ENCODE measurements around the gene MAP7D1.

Gene MAP7D1

DNA sequence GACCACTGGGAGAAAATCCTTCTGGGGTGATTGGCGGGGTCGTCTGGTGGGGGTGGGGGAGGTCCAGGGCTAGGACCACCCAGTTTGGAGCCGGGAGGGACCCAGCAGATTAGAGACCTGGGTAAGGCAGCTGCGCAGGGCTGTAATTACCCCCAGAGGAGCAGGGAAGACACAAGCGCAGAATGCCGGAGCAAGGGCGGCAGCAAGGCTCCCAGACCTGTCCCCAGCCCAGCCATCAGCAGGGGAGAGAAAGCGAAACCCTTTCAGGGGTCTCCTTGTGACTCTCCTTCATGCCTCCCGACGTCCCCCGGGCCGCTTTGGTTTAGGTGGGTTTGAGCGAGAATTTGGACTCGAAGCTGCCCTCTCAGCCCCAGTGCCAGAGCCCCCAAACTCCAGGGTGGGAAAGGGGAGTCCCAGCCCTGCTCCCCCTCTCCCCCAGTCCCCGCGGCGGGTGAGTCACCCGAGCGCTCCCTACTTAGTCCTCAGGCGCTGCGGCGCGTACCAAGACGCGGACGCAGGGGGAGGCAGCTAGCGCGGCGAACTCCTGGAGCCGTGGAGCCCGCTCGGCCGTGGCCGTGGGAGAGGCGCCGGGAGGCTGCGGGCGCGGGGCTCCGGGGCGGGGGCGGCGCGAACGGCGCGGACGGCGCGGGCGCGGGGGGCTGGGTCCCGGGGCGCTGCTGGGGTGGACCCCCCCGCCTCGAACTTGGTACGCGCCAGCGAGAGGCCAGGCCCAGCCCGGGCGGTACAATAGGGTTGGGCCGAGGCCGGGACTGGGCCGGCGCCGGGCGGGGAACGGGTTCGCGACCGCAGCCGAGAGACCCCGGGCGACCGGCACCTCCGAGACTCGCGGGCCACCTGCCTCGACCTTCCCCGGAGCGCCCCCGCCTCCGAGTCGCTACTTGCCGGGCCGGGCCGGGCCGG, at the start of gene MAP7D1:
TSS of gene MAP7D1 (plus strand) at position 753 of the 921 bp plus-strand sequence. CDS start 258 bp downstream, outside the sequence.
- DNase-seq: peak; percentile 84

DNA sequence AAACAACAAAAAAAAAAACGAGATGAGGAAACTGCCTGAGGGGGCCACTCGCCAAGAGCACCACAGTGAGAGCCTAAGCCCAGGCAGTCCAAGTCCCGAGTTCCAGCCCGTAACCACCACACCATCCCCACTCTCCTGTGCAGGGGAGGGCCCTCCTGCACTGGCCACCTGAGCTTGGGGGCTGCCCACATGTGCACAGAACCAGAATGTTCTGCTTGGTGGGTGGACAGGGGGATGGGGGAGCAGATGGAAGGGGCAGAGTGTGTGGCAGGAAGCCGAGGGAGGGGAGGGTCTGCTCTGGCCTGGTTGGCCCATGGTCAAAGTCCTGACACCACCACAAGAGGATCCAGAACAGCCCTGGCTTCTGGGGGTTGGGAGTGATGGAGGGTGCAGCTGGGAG, 49.7 kb upstream of the MAP7D1 start:
- DNase-seq: no peak

DNA sequence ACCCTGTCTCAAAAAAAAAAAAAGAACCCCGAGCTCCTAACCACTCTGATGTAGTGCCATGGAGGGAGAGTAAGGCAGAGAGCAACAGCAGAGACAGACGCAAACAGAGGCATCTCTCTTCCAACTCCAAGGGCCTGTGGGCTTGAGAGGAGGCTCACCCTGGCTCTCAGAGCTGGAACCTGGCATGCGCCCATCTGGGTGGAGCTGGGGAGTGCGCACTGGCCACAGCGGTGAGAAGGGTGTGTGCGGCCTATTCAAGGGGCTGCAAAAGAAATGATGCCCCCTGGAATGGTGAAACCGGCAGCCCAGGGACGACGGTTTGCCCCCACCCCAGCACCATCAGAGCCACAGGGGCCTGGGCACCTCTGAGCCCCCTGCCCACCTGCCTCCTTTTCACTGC, 48.6 kb upstream of the MAP7D1 start:
- no peak for DNase-seq

DNA sequence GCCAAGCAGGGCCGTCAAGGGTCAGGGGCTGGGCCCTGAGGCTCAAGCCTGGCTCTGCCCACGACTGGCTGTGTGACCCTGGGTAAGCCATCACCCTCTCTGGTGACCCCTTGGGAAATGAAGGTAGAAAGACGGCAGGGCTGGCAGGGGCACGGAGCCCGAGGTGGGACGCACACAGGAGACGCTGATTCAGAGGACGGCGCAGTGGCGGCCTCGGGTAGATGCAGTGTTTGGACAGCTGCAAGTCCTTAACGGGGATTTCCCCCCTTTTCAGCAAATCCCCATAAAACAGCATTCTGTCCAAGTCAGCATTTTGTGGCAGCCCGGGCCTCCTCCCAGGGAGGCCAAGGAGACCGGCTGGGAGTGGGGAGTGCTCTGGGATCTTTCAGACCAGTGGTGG, 47.6 kb upstream of the MAP7D1 start:
- no peak for DNase-seq

DNA sequence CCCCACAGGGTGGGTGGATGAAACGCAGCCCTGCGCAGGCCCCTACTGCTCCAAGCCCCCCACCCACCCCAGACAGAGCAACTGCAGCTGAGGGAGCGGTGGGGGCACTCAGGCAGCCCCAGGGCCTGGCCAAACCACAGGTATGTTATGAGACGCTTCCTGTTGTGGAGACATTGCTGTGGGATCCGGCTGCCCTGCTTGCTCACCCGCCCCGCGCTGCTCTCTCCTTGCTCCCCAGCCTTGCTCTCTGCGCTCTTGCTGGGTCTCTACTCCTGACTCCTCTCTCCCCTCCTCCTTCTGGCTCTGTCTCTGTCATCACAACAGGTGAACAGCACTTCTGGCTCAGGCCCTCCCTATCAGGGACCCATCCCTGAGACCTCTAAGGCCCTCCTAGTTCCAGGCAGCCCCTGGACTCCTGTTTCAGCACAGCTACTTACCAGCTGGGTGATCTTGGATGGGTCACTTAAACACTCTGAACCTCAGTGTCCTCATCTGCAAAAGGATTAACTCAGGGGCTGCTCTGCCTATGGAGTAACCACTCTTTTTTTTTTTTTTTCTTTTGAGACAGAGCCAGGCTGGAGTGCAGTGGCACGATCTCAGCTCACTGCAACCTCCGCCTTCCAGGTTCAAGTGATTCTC, 46.8 kb upstream of the MAP7D1 start:
- peak; percentile 53 for DNase-seq

DNA sequence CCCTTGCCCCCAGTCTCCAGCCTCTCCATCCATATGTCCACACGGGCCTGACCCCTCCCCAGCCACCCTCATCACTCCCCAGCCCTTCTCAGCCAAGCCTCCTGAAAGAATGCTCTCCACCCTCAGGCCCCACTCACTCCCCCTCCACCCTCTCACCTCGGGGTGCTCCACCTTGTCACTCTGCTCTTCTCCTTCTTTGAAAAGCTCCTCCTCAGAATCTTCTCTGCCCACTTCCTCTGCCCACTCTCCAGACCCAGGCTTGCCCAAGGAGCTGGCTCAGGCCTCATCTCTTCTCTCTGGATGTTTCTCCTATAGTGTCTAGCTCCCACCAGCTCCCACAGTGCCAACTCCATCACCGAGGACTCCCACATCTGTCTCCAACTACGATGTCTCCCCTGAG, 44.8 kb upstream of the MAP7D1 start:
- no peak for DNase-seq

DNA sequence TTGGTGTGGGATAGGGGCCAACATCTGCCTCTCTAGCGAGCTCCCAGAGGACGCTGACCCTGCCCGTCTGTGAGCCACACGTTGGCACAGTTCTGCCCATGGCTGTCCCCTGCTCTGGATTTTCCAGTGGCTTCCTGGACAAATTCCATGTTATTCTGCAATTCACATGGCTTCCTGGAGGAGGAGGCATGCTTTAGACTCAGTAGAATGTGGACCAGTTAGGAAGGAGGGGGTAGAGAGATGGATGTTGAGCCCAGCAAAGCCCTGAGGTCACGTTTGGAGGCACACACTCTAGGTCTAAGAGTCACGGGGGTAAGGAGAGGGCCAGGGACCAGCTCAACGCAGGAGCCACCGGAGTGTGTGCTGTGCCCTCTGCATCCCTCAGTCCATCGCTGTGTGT, 43.1 kb upstream of the MAP7D1 start:
- no peak for DNase-seq

DNA sequence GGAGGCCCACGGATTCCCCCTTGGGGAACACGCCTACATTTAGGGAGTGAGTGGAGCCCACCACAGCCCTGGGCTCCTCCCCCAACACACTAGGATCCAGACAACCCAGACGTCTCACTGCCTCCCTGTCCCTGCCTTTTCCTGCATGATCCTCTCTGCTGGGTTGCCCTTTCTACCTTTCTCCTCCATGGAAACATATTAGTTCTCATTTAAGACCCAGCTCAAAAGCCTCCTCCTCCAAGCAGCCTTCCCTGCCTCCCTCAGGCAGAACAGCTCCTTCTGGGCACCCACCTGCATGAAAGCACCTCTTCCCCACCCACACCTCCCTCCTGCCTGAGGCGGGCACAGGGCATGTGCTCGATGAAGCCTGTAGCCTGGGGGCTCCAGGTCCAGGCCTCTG, 41.6 kb upstream of the MAP7D1 start:
- no peak for DNase-seq

DNA sequence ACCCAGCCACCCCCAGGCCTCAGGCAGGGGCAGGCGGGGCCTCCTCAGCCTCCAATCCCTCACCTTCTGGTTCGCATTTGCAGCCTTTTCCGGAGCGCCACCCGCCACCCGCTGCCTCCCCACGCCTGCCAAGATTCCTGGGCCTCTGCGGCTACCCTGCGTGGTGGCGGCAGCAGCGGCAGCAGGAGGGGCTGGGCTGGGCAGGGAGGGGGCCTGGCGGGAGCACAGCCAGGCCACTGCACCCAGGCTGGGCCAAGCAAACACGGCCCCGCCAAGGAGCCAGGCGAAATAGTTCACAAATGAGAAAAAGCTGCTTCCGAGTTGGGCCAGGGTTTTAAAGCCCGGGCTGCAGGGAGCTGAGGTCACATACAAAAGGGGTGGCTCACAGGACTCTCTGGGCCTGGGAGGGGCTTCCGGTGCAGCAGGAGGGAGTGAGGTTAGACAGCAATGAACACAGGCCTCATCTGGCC, 40.7 kb upstream of the MAP7D1 start:
- DNase-seq: no peak

DNA sequence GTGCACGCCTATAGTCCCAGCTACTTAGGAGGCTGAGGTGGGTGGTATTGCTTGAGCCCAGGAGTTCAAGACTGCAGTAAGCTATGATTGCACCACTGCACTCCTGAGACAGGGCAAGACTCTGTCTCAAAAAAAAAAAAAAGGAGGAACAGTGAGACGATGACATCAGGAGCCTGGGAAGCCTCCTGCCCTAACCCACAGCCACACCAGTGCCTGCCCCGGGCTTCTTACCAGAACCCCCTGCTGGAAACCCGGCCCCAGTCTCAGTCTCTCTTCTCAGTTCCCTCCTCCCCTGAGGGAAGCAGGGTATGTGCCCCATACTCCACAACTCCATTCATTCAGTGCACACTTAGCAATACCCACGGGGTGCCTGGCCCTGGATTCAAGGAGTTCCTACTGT, 40.0 kb upstream of the MAP7D1 start:
- DNase-seq: no peak

DNA sequence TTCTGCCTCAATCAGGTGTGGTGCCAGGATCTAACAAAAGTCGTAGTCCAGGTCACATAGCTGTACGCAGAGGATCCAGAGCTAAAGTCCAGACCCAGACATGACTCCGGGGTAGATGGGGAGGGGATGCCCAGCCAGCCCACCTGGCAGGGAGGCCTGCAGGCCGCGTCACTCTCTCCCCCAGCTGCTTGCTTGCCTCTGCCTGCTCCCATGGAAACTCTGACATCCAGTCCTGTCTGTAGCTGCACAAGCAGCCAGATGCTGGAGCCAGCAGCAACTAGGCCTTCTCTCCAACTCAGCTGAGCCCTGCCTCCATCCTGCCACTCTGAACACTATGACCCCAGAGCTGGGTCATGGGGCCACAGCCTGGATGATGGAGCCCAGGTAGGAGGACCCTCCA, 39.1 kb upstream of the MAP7D1 start:
- DNase-seq: no peak

DNA sequence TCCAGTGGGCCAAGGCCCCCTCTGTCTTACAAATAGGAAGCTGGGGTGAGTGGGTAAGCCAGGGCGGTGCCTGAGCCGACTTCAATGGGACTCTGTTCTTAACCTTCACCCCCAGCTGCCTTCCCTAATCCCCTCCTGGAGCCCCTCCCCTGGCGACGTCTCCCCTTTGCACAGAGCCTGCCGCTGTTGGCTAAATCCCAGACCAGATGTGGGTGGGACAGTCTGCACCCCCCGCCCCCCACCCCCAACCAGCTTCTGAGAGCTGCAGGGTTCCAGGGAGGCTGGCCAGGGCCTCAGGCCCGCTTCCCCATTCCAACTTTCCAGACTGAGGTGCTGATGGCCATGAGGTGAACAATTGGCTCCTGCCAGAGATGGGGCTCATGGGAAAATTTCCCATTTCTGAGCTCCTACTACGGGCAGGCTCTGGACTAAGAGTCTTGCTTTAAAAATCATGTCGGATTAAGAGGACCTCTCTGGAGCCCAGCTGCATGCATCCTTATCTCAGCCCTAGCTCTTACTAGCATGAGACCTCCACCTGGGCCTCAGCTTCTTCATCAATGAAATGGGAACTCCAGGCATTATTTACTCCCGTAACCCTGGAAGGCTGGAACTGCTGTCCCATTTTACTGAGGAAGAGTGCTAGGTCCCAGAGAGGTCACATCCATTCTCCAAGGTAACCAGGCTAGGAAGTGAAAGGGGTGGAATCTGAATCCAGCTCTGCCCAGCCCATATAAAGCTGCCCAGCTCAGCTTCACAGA, 37.3 kb upstream of the MAP7D1 start:
- no peak for DNase-seq

DNA sequence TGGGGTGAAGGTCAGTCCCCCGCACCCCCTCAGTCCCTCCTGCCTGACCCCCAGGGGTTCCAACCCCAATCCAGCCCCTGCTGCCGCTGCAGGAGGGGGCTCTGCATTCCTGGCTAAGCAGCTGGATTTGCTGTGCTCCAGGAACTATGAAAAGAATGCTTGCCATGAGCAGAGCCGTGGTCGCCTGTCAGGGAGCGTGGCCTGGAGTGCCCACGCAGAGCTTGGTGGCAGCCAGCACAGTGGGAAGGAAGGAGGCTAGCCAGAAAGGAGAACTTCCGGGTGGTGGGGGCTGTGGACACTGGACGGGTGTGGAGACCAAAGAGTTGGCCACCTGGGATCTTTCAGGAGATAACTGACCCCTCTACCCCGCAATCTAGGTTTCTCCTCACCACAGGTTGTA, 36.5 kb upstream of the MAP7D1 start:
- DNase-seq: no peak

DNA sequence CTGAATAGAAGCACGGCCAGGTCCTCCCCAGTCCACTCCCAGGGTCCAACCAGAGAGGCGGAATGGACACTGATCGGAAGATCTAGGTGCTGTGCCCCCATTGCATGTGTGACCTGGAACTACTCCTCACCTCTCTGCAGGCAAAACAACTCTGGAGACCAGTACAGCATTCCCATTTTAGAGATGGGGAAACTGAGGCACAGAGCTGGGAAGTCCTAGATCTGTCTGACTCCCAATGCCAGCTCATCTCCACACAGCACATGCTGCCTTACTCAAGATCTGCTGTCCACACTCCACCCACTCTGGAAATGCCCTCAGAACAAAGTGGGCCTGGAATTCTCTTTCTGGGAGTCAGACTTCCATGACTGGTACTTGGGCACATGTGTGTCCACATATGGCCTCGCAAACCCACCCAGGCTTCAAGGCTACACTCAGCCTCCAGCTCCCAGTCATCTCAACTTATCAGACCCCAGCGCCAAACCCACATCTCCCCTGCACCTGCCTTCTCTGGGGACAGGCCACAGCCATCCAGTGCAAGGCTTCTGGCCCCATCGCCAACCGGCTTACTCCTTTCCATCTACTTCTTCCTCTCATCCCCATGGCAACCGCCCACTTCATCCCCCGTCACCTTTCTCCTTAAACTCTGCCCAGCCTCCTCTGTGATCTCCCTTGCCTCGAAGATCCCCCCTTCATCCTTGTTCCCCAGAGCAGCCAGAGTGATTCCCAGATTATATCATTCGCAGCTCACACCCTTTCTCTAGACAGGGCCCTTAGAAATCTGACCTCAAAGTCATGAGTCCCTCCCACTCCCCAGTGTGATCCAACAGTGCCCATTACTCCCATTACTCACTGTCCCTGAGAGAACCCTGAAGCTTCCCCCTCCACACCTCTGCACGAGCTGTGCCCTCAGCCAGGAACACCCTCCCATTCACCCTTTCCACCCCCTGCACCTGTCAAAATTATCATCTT, 33.6 kb upstream of the MAP7D1 start:
- DNase-seq: no peak

DNA sequence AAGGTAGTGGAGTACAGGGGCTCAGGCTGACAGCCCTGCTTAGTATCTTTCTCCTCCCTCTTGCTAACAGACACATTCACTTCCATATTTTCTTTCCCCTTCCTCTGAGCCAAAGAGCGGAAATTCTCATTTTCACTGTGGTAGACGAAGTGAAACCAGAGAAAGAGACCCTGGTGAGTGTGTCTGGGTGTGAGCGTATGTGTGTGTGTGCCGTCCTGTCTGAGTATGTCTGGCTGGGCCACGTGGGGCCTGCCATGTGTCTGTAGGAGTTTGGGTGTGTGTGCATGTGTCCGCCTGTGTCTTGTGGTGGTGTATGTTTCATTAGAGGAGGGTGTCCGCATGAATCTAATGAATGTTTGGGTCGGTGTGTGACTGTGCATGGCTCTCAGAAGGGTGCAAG, 32.6 kb upstream of the MAP7D1 start:
- no peak for DNase-seq

DNA sequence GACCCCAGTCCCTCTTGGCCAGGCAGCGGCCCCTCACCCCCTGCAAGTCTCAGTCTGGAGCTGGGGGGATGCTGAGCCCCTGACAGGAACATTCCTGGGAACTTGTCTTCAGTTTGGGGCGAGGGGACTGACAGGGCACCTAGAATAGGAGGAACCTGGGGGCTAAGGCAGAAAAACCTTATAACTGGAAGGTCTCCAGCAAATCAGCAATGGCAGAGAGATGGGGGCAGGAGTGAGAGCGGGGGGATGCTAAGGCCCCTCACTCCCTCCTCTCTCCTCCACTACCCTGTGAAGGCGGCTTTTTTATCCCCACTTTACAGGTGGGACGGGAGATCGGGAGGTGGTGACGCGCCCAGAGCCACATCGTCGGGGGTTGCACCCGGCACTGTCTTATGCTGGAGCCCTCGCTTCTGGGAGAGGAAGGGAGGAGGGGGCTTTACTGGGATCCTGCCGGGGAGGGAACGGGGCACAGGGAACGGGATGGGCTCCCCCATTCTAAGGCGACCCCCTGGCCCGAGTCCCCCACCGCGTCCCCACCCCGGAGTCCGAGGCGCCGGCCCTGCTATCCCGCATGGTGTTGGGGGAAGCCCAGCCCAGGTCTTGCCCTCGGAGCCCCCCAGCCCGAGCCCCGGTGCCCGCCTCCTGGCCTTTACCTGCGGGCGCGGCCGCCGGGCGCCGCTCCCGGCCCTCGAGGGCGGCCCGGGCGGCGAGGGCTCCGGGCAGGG, 31.4 kb upstream of the MAP7D1 start:
- DNase-seq: no peak

DNA sequence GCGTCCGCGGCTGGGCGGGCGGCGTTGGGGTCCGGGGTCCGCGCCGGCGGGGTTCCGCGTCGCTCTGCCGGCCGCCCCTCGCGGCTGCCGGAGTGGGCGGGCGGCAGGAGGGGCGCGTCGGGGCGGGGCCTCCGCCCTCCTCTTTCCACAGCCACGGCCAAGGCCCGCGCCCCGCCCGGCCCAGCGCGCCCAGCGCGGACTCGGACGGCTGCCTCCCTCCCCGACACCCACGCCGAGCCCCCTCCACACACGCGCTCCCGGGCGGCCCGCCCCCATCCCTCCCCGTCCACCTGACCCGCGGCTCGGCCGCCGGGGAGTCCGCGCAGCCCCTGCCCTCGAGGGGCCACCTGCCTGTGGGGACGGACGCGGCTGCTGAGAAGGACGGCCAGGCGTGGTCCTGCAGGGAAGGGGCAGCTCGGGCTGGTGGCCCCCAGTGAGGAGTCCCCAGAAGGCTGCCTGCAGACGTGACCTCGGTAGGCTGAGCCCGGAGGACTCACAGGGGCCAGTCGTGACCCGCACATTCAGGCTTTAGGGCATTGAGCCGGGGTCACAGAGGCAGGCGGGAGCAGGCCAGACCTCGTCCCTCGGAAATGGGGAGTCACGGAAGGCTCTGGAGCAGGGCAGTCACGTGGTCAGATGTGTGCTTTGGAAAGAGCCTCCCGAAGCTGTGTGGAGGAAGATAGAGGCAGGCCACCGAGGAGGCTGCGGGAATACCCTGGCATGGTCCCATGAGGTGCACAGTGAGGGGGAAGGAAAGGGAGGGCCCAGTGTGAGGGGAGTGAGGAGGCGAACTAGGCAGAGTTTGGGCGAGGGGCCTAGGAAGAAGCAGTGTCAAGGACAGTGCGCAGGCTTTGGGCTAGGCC, 30.6 kb upstream of the MAP7D1 start, which contains the start of gene COL8A2:
TSS of gene COL8A2 (minus strand) at position 94 of the 863 bp plus-strand sequence. CDS start 24,980 bp downstream, outside the sequence.
- DNase-seq: no peak

DNA sequence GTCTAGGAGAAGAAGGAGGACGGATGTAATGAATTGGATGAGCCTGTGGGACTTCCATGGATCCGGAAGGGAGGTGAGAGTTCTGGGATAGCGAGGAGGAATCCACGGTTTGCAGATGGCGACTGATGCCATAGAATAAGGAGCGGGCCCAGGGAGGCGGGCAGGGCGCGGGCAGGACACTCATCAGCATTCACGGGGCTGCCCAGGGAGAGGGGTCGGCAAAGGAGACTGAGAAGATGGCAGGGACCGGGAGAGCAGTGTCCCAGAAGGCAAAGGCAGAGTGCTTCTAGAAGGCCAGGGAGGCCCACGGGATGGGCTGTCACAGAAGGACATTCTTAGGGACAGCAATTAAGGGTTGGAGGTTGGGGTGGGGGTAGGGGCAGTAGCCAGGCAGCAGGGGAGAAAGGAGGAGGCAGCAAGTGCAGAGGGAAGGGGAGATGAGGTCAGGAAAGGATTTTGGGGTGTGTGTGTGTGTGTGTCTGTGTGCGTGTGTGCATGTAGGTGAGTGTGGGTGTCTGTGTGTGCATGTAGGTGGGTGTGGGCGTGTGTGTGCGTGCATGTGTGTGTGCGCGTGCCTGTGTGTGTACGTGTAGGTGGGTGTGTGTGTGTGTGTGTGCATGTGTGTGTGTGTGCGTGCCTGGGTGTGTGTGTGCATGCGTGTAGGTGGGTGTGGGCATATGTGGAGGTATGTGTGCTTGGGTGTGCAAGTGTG, 29.8 kb upstream of the MAP7D1 start:
- DNase-seq: no peak

DNA sequence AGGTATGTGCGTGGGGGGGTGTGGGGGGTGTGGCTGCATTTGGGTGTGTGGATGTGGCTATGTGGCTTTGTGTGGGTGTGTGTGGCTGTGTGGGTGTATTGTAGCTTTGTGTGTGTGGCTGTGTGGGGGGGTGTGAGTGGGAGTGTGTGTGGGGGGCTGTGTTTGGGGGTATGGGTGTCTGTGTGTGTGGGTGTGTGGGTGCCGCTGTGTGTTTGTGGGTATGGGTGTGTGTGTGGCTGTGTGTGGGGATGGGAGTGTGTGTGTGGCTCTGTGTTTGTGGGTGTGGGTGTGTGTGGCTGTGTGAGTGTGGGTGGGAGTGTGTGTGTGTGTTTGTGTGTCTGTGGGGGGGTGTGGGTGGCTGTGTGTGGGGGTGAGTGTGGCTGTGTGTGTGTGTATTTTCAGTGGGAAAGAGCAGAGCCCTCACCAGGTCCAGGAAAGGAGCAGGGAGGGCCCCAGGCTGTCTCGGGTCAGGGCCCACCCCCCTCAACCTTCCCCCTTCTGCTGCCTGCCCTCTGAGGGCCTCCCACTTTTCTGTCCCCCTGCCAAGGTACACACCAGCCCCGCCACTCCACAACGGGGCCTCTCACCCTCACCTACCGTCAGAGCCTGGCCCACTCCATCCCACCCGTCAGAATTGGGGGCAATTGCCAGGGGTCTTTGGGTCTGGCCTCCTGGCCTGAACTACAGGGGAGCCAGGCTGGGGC, 29.0 kb upstream of the MAP7D1 start:
- DNase-seq: no peak
